Anterior cingulate cortex (tissue), 58 donors: ENCODE data around the gene PRMT3.
"Not testable (repeated sequence)": the region's sequence is repeated elsewhere in the genome, so short reads cannot be mapped to it uniquely, and the experiment has no call there.

ENCODE experiments used
- DNase-seq, 58 donors: peaks; one replicate each; lab custom pipeline; 2025; lab: John Stamatoyannopoulos, UW

PRMT3 gene

DNA sequence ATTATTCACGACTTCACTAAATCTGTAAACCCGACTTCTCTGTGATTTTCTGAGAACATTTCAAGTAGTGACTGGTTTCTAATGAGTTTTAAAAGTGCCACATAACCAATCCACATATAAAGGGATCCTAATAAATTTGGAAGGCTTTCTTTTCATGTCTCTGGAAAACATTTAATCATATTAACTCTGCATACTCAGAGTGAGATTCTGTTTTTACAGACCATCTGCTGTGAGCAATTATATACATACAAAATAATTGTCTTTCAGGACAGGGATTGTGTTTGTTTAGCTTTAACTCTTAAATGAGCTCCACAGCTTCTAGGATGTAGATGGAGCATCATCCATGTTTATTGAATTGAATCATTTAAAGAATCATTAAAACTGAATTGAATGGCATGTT lies 65.1 kb downstream of the PRMT3 start:
- no peak for DNase-seq

DNA sequence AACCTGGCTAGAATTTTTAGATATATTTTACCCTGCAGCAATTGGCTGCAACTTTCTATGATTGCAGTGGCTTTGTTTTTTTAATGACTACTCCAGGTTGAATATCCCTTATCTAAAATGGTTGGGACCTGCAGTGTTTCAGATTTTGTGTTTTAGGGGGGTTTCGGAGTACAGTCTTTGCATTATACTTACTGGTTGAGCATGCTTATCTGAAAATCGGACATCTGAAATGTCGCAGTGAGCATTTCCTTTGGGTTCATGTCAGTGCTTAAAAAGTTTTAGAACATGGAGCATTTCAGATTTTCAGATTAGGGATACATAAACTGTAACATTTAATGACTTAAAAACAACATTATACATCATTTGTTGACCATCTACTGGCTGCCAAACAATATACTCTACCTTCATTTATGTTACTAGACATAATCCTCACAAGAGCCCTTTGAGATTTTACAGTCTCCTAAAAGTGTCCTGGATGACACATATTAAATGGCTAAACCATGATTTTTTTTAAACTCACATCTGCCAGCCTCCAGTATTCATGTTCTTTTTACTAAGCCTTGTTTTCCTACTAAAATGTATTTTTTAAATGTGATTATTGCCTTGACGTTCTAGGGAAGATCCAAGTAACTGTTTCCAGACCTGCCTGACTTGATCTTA lies 66.3 kb downstream of the PRMT3 start:
- no peak for DNase-seq

DNA sequence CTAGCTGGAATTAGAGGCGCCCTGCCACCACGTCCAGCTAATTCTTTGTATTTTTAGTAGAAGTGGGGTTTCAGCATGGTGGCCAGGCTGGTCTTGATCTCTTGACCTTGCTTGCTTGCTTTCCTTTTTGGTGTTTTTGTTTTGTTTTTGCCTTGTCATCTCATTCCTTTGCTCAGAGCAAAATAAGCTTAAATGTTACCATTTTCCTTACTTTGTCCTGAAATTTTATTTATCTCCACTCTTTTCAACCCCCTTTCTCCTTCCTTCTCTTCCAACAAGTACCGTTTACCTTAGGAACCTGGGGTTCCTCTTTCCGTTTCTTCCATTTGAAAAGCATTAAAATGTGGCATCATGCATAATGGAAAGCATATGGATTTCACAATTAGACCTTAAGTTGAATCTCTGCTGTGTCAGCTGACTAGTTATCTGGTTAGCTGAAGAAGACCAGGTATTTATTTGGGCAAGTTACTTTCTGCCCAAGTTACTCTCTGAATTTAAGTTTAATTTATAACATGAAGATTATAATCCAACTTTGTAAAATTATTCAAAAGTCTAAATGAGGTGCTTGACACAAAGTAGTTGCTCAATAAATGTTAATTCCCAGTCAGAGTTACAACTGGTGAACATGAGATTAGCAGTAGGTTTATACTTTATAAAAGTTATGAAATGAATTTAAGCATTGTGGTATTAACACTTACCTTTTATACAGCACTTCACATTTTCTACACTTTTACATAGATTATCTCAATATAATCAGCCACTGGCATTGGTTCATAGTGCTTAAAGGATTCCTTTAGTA lies 69.7 kb downstream of the PRMT3 start:
- DNase-seq, result no peak

DNA sequence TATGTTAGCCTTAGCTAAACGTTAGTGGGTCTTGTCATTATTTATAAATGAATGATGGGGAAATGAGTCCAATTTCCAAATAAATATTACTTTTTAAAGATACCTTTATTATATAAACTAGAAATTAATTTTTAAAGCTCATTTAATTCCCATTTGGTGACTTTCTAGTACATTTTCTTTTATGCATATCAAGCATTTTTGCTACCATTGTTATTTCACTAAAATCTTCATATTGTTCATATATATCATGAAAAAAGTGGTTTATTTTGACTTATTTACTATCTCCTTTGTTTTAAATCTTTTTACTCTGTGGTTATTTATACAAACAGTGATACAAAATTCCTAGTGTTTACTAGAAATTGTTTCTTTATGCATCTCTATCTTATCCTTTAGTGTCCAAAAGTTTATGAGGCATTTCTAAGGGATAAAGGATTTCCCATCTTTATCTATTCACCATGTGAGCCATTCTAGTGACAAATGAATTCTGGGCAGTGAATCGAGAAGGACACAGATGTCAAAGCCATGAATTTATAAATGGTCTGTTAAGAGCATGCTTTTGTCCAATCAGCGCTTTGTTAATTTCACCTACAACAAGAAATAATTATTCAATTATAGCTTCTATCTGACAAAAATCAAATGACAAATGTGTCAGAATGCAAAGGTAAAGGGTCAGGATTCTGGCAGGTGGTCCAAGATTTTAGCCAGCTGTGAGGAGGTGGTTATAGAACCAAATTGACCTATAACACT lies 70.6 kb downstream of the PRMT3 start:
- DNase-seq, result no peak

DNA sequence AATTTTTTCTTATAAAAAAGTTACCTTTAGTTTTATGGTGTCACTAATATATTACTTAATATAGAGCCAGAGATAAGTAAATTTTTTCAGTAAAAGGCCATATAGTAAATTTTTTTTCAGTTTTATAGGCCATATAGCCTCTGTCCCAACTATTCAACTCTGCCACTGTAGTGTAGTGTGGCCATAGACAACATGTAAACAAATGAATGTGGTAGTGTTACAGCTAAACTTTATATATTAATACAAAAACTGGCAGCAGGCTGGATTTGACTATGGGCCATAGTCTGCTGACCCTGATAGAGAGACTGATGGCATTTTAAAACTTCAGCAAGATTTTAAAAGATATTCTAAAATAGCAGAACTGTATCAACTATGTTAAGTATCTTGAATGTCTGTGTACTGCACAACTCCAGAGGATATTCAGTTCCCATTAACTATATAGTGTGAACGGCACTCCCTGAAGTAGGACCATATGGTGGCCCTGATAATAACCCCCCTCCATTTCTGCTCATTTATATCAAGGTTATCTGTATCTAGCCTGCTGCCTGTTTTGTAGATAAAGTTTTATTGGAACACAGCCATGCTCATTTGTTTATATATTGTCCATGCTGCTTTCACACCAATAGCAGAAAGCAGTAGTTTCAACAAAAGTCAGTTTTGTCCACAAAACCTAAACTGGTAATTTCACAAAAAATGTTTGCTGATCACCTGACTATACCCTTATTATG lies 71.6 kb downstream of the PRMT3 start:
- DNase-seq, result no peak

DNA sequence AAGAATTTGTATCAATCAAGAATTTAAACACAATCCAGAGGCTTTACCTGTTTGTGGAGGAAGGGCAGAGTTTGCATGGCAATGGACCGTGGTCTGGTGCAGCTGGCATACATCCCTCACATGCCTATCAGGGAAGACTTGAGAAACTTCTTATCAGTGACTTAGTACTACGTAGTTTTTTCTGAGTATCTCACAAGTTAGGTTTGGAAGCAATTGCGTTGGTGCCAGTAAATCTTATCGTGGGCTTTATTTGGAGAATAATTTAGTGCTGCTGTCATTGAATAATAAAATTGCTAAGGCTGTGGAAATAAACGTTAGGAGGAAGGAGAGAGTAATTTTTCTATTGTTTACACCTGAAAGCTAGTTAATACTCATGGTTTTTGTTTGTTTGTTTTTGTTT lies 72.3 kb downstream of the PRMT3 start:
- DNase-seq, result no peak

DNA sequence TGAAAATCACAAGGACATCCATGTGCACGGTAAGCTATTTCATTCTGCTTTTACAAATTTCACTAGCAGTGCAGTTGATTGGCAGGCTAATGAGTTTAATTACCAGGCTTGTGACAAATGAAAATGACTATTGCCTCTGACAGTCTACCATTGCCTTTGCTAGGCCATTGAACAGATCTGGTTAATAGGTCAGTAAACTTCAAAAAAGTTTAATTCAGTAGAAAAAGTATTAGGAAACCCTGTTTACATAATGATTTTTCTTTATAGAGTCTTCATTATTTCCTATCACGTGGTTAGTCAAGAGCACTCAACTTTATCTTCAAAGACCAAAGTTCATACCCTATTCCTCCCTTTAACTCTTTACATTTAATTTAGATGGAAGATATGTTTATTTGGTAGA lies 77.0 kb downstream of the PRMT3 start:
- DNase-seq, result no peak

DNA sequence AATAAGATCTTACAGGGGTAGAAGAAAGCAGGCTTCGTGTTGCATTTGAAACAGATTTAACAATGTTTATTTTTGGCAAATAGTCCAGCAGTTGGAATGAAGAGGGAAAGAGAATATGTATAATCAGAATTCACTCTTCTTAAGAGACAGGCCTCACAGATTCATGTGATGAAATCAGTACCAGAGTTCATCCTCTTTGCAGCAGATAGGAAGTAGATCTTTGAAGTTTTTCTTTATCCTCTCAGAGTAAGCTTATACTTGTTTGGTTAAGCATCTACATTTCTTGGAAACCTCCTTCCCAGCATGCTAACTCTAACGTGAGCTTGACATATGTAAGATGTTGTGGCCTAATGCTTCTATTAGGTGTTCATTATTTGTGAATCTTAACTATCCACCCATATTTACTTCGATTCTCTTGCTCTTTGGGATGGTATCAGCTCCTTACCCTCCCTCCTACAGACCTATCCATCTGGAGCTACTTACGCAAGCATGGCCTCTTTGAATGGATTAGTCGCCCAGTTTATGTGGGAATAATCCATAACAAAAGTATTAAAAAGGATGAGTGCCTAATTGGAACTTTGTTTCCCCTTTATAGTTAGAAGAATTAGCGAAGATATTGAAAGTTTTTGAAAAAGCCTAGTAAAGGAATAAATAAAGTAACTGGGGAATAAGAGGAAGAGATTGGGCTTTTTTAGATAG lies 80.1 kb downstream of the PRMT3 start:
- DNase-seq, result no peak

DNA sequence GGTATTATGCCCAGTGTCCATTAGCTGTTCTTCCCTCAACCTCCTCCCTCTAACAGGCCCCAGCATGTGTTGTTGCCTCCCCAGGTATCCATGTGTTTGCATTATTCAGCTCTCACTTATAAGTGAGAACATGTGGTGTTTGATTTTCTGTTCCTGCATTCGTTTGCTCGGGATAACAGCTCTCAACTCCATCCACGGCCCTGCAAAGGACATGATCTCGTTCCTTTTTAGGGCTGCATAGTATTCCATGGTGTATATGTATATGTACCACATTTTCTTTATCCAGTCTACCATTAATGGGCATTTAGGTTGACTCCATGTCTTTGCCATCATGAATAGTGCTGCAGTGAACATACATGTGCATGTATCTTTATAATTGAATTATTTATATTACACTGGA lies 82.8 kb downstream of the PRMT3 start:
- no peak for DNase-seq

DNA sequence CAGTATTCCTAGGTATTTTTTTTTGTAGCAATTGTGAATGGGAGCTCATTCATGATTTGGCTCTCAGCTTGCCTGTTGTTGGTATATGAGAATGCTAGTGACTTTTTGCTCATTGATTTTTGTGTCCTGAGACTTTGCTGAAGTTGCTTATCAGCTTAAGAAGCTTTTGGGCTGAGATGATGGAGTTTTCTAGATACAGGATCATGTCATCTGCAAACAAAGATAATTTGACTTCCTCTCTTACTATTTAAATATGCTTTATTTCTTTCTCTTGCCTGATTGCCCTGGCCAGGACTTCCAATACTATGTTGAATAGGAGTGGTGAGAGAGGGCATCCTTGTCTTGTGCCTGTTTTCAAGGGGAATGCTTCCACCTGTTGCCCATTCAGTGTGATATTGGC lies 84.4 kb downstream of the PRMT3 start:
- not testable (repeated sequence) for DNase-seq

DNA sequence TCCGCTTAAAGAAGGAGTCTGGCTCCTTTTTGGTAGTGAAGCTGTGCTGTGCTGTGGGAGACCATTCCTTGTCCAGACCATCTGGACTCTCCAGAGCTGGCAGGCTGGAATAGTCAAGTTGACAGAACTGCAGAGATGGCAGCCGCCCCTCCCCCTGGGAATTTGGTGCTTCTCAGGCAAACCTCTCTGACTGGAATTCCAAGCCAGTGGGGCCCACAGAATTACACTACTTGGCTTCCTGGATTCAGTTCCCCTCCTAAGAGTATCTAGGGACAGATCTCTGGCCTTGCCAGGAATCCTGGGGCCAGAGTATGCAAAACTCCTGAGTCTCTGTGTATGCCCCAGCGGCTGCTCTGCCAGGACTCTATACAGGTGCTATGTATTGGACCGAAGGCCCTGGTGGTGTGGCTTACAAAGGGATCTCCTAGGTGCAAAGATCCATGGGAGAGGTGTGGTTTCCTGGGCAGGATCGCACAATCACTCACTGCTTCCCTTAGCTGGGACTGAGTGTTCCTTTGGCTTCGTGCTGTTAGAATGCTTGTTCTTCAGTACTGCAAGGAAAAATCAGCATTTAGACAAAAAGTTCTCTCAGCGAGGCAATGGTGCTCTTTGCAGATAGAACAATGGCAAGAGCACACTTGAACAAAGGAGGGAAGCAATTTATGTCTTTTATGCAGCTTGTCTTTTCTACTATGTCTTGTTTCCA lies 86.8 kb downstream of the PRMT3 start:
- DNase-seq, result peak in 16 of 58 donors; percentile 1 to 66 (median 18)

DNA sequence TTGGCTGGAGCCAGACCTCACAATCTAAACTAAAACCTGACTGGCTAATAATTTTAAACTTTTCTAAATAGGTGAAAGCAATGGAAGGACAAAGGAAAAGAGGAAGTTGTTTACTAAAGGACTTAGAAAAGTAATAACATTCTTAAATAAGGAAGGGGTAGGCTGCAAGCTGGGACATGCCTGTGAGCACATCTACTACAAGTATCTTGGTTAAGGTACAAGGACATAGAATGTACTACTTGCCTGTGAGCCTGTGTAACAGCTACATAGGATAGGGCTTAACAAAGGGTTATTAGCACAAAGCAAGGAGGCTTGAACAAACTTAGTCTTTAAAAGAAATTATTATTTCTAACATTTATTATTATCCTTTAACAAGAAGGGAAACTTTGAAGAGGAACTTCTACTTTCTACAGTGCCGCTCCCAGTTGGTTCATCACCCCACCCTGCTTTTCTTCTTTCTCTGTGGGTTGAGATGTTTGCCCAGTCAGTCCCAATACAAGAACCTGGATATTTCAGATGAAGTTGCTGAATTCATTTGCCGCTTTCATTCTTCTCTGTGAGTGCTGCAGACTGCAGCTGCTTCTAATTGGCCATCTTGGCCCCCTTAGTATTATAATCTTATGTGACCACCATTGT lies 87.5 kb downstream of the PRMT3 start:
- no peak for DNase-seq

DNA sequence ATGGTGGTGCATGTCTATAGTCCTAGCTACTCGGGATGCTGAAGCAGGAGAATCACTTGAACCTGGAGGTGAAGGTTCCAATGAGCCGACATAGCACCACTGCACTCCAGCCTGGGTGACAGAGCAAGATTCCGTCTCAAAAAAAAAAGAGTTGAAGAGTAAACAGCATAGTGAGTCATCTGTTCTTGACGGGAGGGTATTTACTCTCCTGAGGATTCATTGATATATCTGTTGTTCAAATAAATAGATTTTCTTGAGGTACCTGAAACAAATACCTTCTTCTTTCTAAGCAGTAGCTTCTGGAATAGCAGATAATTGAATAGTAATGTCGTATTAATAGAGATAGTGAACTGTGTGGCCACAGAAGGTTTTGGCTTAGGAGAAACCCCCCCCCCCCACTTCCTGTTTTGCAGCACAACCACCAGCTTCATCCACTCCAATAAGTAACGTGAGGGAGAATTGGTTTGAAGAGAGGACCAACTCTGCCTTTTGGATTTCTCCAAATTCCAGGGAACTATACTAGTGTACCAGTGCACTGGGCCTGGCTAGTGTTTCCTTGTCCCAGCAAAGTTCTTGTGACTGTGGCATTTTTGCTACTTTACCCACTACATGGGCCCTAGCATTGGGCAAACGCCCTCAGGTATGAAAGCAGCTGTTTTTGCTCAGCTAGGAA lies 90.0 kb downstream of the PRMT3 start:
- no peak for DNase-seq

DNA sequence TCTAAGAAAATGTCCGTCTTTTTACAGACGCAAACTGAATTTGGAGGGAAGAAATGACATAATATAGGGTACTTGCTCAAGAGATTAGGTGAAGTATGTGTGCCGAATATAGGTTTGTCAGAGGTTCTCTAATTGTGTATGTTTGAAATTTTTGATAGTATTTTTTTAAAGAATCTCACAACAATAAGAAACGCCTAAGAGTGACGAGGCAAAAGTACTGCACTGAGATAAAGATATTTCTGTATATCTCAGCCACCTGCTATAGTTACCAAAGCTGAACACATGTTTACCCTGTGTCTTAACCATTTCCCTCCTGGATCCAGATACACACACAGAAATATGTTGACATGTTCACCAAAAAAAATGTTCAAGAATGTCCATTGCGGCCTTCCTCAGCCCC lies 92.0 kb downstream of the PRMT3 start:
- no peak for DNase-seq

DNA sequence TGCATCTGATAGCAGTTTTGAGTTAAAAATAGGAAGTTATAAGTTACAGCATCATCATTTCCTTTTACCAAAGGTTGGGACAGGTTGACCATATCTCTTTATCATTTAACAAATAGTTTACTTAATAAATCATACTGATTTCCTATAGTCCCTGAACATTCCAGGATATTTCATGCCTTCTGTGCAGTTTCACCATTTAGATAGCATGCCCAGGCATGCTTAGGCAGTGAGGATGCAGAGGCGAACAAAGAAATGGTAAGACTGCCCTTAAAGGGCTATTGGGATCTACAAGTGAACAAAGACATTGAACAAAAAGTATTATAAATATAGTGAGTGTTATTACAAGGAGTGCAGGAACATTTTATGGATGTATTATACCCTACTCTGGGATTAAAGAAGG lies 96.4 kb downstream of the PRMT3 start:
- no peak for DNase-seq

DNA sequence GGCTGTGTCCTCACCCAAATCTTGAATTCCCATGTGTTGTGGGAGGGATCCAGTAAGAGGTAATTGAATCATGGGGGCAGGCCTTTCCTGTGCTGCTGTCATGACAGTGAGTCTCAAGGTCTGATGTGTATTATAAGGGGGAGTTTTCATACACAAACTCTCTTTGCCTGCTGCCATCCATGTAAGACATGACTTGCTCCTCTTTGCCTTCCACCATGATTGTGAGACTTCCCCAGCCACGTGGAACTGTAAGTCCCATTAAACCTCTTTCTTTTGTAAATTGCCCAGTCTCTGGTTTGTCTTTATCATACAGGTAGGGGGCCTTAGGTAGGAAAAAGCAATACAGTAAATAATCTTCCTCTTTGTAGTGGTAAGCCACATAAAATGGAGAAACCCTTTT lies 96.9 kb downstream of the PRMT3 start:
- not testable (repeated sequence) for DNase-seq

DNA sequence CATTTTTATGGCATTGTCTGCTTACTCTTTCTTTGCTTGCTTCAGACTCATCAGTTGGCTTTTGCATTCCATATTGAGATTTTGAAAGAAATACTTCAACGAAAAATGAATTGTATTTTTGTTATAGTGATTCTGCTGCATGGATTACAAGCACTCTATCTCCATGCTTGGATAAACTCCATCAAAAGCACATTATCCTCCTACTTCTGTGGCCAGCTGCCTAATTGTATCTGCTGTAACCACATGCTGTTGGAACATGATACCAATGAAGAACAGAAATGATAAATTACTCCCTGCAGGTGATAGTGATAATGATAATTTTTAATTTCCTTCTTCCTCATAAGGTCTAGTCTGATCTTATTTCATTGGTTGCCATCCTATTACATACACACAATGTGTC lies 100.8 kb downstream of the PRMT3 start:
- DNase-seq, result no peak

DNA sequence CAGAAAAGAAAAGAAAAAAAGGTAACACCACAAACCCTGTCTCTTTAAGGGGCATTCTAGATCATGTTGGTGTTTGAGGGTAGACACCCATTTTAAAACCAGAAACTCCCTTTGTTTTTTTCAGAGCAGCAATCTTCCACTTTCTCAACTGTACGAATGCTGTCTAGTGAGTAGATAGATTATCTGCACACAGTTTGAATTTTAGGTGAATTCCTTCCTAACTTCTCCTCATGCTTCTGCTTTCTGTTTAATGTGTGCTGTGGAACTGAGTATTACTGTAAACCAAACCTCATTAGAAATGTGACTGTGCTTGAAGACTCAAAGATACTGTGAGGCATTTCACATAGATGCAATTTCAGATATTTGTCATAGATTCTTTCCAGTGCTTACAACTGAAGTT lies 102.4 kb downstream of the PRMT3 start:
- no peak for DNase-seq

DNA sequence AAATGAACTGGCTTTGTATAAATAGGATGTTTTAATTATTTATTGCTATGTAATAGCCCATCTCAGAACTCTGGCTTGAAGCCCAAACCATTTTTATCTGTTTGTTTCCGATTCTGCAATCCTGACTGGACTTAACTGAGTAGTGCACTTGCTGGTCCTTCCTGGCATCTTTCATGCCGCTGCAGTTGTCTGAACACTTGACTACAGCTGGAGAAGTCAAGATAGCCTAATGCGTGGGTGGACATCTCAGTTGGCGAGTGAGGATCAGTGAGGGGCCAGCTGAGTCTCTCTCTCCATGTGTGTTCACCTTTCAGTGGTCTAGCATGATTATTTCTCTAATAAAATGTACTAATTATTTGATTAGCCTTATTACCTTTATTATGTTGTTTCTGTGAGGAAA lies 105.8 kb downstream of the PRMT3 start:
- no peak for DNase-seq
